GM21576 (cell line): Measurements from ENCODE around the gene TNKS1BP1.
A peak's percentile ranks its signal among the peaks of the same experiment; 100 is the strongest.

Experiments used
- ATAC-seq: cut with Tn5 transposase; IDR thresholded peaks from one replicate; pipeline ENCODE4 v1.9.1; 2021; ENCODE audit warnings: mild to moderate bottlenecking, moderate library complexity; ENCODE audit not compliant: unreplicated experiment

Gene TNKS1BP1

DNA sequence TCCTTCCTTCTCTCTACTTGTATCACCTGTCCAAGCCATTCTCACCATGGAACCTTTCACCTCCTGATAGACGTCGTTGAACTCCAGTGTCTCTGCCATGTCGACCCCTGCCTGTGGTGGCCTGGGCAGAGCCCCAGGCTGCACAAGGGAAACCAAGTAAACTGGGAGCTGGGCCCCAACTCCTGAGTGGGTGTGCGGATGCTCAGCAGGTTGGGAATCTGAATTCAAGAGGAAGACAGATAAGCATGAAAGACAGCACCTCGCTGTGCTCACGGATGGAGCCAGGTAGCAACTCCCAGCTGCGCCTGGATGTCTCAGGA is 10.2 kb upstream of the TNKS1BP1 start:
- peak; percentile 1 for ATAC-seq

DNA sequence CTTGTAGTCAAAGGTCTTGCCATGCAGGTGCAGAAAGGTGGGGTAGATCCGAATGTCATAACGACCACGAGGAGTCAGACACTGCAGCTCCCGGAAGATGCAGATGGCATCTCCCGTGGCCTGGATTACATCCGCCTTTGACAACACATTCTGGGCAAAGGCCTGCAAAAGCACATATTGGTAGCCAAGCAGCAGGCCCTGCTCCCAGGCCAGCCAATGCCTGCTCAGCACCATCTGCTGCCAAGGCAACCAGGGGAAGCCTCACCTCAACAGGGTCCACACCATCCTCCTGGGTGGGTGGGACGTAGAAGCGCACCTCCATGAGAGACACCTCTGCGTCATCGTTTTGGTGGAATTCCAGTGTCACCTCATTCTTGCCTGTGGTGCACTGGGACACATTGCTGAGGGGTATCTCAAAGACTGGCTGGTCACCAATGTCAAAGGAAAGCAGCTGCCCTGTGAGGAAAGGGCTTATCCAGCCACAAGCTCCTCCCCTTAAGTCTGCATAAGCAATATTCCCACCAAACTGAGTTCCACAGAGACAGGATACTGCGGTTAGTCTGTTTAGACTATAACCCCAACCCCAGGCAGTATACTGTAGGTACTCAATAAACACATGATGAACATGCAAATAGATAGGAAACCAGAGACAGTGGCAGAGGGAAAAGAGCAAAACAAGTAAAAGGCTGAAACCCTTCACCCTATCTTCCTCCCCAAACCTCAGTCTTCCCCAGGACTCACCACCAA is 8.1 kb upstream of the TNKS1BP1 start:
- no peak for ATAC-seq

DNA sequence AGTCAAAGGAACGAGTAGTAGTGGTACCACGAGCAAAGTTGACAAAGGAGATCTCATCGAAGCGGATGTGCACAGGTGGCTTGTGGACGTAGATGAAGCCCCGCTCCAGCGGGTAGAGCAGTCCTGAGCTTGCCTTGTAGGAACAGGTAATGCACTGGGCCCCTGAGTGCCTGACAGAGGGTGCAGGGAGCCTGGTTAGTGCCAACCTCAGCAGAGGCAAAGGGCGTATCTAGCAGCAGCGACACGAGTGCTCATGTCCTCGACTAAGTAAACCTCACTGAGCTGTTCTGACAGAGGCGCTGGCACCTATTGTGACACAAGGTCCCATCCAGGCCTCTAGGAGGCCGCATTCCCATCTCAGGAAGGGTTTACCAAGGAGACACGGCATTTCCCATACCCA is 7.0 kb upstream of the TNKS1BP1 start:
- no peak for ATAC-seq

- no peak for ATAC-seq
Measured at GRCh38 chr11:57330029-57330428, 5.3 kb upstream of the TNKS1BP1 start.

GRCh38 chr11:57327721-57328120 is 3.0 kb upstream of the TNKS1BP1 start:
- no peak for ATAC-seq

DNA sequence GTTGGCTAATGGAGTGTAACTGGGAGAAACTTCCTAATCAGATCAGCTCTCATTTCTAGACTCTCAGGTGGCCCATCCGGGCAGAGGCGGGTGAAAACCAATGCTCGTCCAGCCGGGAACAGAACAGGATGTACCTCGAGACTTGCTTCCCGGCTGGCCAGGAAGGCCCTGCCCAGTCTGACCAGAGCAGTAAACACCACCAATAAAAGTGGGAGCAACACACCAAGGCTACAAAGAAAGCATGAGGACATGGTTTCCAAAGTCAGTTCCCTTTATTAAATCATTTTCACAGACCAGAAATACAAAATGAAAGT is 940 bp upstream of the TNKS1BP1 start:
- ATAC-seq: no peak

GRCh38 chr11:57324154-57324885 is 432 bp downstream of the TNKS1BP1 start:
- no peak for ATAC-seq

- no peak for ATAC-seq
Measured at GRCh38 chr11:57323855-57324153, 948 bp downstream of the TNKS1BP1 start.

DNA sequence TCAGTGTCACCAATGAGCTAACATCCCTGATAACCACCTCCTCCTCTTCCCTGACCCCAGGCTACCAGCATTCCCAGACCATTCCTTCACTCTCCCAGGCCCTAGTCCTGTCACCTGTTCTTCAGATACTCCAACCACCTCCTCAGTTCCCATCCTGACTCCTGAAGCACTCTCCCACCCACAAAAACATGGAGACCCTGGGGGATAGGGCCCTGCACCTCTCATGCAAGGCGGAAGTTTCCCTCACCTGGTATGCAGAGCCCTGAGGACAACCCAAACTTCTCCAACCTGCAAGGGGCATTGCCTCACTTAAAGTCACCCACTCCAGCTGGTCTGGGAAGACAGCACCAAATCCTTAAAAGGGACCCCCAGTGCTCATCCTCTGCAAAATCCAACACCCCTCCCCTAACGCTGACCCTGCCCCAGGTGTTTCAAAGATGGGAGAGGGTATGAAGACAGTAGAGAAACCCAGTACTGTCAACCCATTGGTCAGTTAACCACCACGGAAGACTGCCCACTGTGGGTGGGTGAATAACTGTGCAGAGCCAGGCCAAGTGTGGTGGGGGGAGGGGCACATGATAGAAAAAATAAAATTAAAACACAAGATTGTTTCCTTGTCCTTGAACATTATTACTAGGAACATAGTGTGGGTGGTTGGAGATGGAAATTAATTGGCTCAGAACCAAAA is 1.4 kb downstream of the TNKS1BP1 start:
- ATAC-seq: no peak

- no peak for ATAC-seq
Measured at GRCh38 chr11:57322256-57323166, 2.2 kb downstream of the TNKS1BP1 start.

DNA sequence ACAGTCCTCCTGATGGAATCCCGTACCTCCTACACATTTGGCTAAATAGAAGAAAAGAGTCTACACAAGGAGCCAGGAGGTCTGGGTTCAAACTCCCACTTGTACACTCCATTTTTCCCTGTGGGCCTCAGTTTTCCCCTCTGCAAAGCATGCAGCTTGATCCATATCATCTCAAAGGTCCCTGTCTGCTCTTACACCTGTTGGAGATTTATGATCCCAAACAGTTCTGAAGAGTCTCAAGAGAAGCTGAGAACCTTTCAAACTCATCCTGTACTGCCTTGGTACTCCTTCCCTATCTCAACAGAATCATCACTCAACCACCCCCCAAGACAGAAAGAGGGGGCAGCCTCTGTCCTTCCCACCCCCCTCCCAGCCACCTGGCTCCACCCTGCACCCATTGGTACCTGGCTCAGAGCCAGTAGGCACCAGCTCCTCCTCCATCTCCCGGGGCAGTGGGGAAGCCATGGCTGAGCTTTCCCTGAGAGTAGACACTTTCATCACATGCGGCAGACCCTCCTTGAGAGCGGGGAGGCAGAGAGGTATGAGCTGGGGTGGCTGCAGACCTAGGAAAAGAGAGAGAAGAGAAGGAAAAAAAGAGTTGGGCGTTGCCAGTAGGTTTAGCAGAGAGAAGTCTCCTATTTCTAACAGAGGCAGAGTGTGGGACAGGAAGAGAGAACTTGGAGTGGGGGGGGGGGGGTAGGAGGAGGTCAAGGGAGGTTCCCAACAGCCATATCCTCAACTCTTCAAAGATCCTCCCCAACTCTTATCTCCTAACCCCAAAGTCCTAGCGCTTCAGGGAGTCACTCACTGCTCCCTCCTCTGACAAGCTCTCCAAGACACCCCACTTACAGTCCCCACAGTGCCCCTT is 3.1 kb downstream of the TNKS1BP1 start:
- ATAC-seq: no peak

DNA sequence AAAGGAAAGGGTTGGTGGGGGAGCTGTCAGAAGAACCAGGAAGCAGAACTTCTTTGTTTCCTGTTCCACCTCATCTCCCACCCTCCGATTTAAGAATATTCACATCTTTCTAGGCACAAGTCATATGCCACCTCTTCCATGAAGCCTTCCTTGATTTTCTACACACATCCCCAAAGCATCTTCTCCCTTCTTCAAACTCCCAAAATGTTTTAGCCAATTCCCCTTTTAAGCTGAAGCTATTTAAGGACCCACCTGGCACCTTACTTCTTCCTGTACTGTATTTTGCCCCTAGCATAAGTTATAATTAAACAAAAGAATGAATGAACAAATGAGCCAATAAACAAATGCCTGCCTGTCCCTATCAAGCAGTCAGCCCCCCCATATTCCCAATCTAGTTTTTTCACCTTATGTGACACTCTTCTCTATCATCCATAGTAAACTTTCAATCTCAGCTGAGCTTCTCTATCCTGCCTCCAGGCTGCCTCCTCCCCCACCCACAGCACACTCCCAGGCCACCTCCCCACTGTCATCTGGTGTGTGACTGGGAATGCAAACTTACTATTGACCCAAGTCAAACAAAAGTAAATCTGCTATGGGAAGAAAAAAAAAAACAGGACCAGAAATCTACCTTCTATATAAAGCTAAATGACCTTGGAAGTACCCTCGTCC is 3.9 kb downstream of the TNKS1BP1 start:
- no peak for ATAC-seq

GRCh38 chr11:57320067-57320718 is 4.6 kb downstream of the TNKS1BP1 start:
- no peak for ATAC-seq

DNA sequence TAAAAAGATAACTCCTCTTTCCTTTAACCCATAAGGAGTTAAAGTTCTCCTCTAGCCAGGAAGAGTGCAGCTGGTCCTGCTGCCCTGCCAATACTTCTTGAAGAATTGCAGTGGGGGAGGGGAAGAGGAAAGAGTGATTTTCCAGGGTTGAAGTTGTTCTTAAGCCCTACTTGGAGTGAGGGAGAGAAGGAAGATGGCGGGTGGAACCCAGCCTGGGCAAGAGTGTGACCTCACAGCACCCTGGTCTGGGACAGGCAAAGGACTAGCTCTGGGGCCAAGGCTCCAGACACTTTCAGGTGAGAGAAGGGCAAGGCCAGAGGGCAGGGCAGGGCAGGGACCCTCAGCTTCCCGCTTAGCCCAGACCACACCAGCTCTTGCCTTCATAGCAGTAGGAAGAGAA is 6.6 kb downstream of the TNKS1BP1 start:
- ATAC-seq: no peak

DNA sequence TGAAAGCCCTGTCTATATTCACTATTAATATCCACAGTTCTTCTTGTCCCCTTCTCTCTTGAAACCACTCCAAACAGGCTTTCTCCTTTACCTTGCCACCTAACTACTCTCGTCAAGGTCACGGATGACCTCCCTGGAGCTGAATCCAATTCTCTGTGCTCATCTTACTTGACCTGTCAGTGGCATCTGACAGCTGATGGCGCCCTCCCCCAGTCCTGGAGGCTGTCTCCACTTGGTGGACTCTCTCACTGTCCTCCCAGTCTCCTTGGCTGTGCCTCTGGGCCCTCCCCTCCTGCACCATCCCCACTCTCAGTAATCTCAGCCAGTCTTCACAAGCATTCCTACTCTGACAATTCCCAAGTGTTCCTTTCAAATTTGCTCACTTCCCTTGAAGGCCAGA is 8.7 kb downstream of the TNKS1BP1 start:
- no peak for ATAC-seq

DNA sequence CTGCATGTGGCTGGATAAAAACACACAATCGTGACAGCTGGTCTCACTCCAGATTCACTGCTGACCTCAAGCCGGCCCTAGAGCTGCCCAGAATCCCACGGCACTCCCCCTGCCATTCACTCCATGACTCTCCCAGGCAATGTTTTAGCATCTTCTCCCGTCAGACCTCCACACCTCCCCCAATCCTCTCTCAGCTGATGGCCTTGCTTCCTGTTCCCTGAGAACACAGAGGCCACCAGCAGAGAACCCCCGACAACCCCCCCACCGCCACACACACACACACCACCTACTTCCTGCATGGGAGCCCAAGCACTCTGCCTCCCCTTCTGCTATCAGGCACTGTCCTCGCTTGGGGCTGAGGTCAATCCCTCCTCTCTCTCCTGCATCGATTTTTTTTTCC is 9.3 kb downstream of the TNKS1BP1 start:
- no peak for ATAC-seq

DNA sequence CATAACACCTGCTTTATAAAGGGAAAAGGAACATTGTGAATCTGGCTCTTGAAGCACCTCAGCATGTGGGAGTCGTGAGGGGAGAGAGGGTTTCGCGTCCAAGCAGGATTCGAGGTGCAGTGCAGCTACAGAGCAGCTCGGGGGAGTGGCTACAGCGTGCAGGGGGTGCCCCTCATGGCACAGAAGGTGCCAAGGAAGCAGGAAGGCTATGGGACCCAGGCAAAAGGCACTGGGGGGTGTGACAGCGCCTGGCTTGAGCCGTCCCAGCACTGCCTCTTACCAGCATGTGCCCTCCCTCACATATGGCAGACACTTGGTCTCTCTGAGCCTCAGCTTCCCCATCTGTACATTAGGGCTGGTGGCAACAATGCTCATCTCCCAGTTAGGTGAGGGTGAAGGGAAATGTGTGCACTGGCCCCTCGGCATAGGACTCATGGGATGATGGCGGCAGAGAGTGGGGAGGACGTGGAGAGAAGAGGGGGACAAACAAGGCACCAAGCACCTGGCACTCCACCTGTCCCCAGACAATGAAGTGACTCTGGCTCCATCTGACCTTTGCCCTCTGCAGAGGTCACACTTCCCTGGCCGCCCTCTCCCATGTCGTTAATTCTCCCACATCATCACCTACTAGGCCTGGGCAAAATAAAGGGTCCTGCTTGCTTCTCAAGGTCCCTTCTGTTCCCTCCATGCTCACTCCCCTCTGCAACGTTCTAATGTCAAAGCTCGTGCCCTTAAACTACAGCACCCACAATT is 10.4 kb downstream of the TNKS1BP1 start:
- ATAC-seq: no peak

- no peak for ATAC-seq
Measured at GRCh38 chr11:57313788-57314135, 11.0 kb downstream of the TNKS1BP1 start.
